Esophagus mucosa (tissue), 1 donor: Measurements from ENCODE around the gene CLIP1. TPM values are rescaled to one million over a fixed set of nuclear protein-coding genes. Genes with fewer than 3 reads are reported as not detected.
A peak's percentile ranks its signal among the peaks of the same experiment; 100 is the strongest.
"Not testable (repeated sequence)": the region's sequence is repeated elsewhere in the genome, so short reads cannot be mapped to it uniquely, and the experiment has no call there.

Source experiments
- ATAC-seq: fragments of 200-7000 bp; cut with Tn5 transposase; one replicate; pipeline ENCODE4 v1.9.1; 2020
- total RNA-seq: library from RNA; stranded (reverse); gene quantifications from one replicate; pipeline ENCODE4 v1.2.4, GENCODE V29; 2023
- donor health status: DM: yes; HTN: yes; CAD: no.

The CLIP1 gene
- total RNA-seq, 1 donor from 2014 or later: 132 TPM

DNA sequence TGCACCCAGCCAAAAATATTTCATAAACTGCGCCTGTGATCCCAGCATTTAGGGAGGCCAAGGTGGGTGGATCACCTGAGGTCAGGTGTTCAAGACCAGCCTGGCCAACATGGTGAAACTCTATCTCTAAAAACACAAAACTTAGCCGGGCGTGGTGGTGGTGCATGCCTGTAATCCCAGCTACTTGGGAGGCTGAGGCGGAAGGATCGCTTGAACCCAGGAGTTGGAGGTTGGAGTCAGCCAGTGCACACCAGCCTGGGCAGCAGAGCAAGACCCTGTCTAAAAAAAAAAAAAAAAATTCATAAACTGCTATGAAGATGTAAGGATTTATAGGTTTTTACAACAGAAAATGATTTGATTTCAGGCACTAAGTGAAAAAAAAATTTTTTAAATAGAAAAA is 6.6 kb upstream of the CLIP1 start:
- ATAC-seq: not testable (repeated sequence)

DNA sequence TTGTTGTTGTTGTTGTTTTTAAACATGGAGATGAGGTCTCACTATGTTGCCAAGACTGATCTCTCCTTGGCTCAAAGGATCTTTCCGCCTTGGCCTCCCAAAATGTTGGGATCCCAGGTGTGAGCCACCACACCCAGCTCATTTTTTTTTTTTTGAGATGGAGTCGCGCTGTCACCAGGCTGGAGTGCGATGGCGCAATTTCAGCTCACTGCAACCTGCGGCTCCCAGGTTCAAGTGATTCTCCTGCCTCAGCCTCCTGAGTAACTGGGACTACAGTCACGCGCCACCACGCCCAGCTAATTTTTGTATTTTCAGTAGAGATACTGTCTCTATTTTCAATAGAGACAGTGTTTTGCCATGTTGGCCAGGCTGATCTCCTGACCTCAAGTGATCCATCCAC is 4.9 kb upstream of the CLIP1 start:
- ATAC-seq: no peak

GRCh38 chr12:122423258-122424165 is 1.0 kb upstream of the CLIP1 start:
- ATAC-seq: peak; percentile 25

DNA sequence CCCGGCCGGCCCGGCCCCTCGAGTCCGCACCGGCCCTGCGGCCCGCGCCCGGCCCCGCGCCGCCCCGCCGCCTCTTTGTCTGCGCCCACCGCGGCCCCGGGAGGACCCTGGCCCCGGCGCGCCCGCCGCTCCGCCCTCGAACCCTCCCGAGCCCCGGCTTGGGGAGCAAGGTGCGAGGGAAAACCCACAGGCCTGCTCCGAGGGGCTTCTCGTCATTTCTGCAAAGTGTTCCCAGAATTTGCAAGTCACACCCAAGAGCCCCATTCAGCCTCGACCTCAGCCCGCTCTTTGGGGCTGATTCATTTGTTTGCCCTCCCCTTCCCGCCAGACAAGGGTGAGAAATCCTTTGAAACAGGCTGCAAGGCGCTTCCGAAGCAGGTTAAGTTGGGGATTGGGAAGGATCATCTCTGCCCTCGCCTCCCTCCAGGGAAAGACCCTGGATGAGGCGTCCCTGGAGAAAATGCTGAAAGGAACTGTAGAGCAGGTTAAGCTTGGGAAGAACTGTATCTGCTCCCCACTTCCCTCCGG is 325 bp upstream of the CLIP1 start:
- peak; percentile 51 for ATAC-seq

GRCh38 chr12:122421187-122421820 is 1.2 kb downstream of the CLIP1 start:
- peak; percentile 54 for ATAC-seq

- ATAC-seq: no peak
Observed at GRCh38 chr12:122420471-122421162, 1.9 kb downstream of the CLIP1 start.

DNA sequence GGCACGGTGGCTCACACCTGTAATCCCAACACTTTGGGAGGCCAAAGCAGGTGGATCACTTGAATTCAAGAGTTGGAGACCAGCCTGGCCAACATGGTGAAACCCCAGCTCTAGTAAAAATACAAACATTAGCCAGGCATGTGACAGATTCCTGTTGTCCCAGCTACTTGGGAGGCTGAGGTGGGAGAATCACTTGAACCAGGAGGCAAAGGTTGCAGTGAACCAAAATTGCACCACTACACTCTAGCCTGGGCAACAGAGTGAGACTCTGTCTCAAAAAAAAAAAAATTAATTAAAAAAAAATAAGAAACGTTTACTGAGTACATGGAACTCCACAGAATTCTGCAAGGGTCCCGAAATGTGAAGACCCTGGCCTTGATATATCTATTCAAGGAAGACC is 3.4 kb downstream of the CLIP1 start:
- ATAC-seq: not testable (repeated sequence)

GRCh38 chr12:122415665-122416064 is 6.8 kb downstream of the CLIP1 start:
- not testable (repeated sequence) for ATAC-seq

- ATAC-seq: no peak
Observed at GRCh38 chr12:122413516-122414404, 8.7 kb downstream of the CLIP1 start.

DNA sequence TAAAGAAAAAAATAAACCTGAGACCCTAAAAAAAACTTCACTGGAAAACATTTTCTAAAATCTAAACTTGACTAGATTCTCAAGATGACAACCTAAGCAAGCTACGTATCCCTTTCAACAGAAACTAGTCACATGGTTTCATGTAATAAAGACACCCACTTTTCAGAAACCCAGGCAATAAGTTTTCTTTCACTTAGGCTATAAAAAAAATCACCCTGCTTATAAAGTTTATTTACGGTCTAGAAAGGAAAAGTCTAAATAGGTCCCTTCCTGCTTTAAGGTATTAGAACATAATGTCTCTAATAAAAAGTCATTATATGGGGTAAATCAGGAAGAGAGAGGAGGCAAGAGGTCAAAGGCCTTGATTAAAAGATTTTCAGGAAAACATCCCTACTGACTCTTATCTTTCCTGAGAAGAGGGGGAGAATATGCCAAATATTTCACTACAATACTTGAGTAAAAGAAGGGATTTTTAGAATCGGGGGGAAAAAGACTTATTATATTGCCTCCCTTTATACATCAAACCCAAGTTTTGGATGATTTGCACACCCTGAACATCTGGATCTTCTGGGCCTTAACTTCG is 9.5 kb downstream of the CLIP1 start:
- no peak for ATAC-seq

GRCh38 chr12:122411537-122411936 is 10.9 kb downstream of the CLIP1 start:
- no peak for ATAC-seq

- no peak for ATAC-seq
Observed at GRCh38 chr12:122407208-122407607, 15.3 kb downstream of the CLIP1 start.

DNA sequence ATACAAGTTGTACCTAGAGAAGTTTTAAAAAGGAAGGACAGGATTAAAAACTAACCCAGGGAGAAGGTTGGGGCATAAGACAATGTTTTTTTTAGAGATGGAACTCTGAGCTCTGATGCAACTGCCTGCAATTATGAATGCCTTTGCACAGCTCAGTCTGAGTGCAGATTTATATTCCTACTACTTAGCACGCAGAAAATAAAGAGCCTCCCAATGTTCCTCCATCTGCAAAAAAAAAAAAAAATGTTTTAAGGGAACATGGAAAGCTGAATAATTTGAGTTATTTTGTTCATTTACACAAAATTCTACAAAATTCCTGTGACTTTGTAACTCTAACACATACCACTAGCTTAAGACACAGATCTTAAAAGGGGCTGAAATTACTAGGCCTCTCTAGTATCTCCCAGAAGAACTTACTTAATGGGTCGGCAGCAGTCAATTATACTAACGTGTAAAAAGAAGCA is 15.7 kb downstream of the CLIP1 start:
- no peak for ATAC-seq

GRCh38 chr12:122403831-122404230 is 18.6 kb downstream of the CLIP1 start:
- peak; percentile 7 for ATAC-seq

DNA sequence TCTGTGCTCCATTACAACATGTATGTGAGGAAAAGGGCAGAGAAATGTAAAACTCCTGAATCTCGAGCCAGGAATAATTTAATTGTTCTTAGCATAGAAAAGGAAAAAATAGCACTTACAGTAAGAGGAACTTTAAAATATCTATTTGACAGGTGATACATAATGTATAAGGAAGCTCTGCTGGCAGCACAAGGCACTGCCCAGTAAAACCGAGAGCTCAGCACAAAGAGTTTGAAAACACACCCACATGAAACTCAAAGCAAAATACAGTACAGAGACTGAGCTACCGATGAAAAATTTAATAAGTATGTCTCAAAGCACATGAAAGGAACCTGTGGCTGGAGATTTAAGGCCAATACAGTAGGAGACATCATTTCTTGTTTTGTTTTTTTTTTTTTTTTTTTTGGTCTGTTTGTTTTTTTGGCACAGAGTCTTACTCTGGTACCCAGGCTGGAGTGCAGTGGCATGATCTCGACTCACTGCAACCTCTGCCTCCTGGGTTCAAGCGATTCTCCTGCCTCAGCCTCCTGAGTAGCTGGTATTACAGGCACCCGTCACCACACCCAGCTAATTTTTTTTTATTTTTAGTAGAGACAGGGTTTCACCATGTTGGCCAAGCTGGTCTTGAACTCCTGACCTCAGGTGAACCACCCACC is 19.2 kb downstream of the CLIP1 start:
- ATAC-seq: peak; percentile 59

- ATAC-seq: no peak
Observed at GRCh38 chr12:122402264-122402663, 20.2 kb downstream of the CLIP1 start.

DNA sequence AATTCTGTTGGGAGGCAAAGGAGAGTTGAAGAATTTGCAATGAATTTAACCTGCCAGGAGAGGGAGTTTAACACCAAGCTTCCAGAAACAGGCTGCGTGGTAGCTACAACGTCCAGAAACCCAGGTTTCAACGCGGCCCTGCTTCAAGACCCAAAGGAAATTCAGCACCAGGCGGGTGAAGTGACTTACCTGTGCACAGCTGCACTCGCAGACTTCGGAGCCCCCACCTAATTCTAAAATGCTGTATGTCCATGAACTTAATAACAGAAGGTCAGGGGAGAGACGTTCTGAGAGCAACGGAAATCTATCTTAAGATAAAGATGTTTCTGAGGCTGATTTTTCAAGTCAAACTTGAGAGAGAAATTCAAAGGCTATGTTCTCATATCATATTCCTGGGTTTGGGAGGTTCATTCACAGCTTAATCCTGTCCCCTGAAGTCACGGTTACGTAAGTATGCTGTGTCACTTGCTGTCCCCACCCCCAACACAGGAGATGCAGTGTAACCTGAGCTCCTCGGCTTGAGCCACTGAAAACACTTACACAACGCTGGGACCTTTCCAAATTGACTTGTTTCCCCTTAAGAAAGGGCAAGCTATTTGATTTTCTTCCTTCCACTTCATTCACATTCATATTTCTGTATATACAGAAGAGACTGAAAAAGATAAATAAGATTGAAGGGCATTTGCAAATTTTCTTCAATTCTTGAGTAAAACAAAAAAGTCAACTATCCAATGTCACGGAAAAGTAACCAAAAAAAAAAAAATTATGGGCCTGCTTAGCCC is 22.7 kb downstream of the CLIP1 start:
- peak; percentile 77 for ATAC-seq

DNA sequence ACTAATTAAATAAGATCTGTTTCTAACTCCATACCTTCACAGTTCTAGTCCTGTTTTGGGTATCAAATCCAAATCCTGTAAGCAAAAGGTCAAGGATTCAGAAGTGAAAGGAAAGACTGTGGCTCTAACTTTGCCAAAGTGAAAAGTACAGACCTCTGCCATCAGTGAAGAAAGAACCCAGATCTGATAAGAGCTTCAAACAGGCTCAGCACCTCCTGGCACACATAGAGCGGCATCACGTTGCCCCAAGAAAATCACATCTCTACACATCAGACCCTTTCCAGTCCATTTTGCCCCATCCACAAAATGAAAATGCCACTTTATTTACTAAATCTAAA is 23.2 kb downstream of the CLIP1 start:
- ATAC-seq: no peak

- not testable (repeated sequence) for ATAC-seq
Observed at GRCh38 chr12:122397981-122398380, 24.5 kb downstream of the CLIP1 start.

GRCh38 chr12:122395319-122395718 is 27.1 kb downstream of the CLIP1 start:
- ATAC-seq: no peak
